KOPT-K1 (cell line): ENCODE data around the gene ZNF700.
"Not testable (repeated sequence)": the region's sequence is repeated elsewhere in the genome, so short reads cannot be mapped to it uniquely, and the experiment has no call there.

ENCODE experiments used
- H3K27ac ChIP-seq: fragments of 200-600 bp; sonication (generic); 2 replicates; pipeline ENCODE4 v1.5.1; 2016; ENCODE audit warnings: antibody characterized with exemption, mild to moderate bottlenecking, low read depth, low read length; ENCODE audit not compliant: poor library complexity, severe bottlenecking
- H3K36me3 ChIP-seq: fragments of 200-600 bp; sonication (generic); 2 replicates; pipeline ENCODE4 v1.5.1; 2017; ENCODE audit warnings: antibody characterized with exemption, mild to moderate bottlenecking, low read length, moderate library complexity; ENCODE audit not compliant: insufficient read depth
- H3K9me3 ChIP-seq: fragments of 200-600 bp; sonication (generic); 2 replicates; pipeline ENCODE4 v1.5.1; 2017; ENCODE audit warnings: antibody characterized with exemption, low read length, mild to moderate bottlenecking; ENCODE audit not compliant: insufficient read depth, poor library complexity, severe bottlenecking

ZNF700 gene

DNA sequence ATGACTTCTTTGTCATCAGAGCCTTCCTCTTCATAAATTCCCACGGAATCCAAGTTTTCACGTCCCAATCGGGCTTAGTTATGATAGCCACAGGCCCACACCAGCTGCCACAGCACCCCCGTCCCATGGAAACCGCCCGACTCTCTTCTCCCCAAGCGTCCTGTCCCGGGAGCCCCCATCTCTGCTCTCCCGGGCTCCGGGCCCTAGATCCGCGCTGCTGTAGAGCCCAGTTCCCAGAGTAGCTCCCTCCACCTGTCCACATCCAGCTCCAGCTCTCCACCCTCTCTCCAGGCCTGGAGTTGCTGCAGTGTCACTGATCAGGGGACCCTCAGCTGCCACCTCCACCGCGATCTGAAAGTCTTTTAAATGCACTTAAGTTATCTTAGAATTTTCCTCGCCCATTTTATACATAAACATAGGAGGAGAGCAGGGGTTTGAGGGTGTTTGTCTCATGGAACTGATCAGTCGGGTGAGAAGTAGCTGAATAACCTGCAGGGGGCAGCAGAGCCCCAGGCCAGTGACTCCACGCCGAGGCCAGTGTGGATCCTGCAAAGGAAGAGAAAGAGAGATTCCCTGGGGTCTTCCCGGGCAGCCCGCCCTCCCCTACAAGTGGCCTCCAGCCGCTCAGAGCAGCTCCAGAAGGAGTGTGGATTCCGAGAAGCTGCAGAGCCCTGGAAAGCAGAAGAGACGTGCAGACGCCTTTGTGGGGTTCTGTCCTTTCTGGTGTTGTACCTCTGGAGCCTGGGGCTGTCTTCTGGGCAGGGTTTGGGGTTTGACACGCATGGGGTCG, 38.9 kb downstream of the ZNF700 start:
- no peaks in the 10 kb centered on the region for H3K36me3 ChIP-seq
- no peaks in the 10 kb centered on the region for H3K9me3 ChIP-seq
- H3K27ac ChIP-seq, result no peak overlapping the region

DNA sequence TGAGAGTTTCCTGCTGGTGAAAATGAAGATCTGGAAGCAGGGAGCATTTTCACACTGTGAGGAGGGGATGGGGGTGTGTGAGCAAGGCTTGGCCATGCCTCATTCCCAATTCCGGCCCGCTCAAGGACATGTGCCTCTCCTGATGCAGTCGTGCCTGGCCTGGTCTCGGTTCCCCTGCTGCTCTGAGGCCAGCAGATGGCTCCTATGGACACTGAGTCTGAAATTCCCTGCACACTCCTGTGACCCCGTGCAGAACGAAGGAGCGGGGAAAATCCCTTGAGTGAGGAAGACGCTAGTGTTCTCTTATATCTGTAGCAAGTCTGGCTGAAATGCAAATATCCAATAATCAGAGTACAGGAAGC, 39.6 kb downstream of the ZNF700 start:
- Histone ChIP-seq H3K27ac (peak overlapping the region; percentile 68), H3K9me3 (no peaks in the 10 kb centered on the region), H3K36me3 (no peaks in the 10 kb centered on the region)

DNA sequence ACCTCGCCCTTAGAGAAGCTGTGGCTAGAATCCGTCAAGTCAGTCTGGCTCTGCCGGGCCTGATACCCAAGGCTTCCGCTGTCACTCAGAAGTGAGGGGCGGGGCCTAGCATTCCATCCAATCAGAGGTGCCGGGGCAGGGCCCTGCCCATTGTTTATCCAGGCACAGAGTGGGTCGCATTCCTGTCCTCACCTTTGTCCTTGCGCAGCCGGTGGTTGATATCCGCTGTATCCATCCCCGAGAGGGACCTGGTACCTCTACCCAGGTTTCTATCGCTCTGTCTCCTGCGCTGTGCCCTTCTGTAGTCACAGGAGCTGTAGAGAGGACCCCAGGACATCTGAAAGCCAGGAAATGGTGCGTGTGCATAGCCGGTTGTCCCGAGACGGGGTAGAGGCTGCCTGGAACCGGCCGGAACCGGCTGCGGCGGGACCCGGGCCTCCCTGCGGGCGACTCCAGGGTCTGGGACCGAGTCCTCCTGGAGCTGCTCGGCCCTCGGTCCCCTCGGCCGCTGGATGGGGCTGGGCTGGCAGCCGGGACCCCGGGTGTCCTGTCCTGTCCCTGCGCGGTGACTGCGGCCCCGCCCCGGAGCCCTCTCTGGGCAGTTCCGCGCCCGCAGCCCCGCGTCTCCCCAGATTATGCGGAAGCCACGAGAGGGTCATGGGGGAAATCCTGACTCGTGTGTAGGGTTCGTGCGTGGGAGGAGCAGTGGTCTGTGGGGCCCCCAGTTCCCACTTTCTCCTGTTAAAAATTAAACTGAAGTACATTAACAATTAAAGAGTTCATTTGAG, 40.1 kb downstream of the ZNF700 start, which contains the start of gene ZNF763:
TSS of gene ZNF763 (plus strand) at position 183 of the 788 bp plus-strand sequence. CDS start at position 352, 169 bp downstream.
- peak within 1 kb of the TSS; percentile 68 for H3K27ac ChIP-seq
- no peaks in the 10 kb centered on the region for H3K36me3 ChIP-seq
- no peaks in the 10 kb centered on the region for H3K9me3 ChIP-seq

DNA sequence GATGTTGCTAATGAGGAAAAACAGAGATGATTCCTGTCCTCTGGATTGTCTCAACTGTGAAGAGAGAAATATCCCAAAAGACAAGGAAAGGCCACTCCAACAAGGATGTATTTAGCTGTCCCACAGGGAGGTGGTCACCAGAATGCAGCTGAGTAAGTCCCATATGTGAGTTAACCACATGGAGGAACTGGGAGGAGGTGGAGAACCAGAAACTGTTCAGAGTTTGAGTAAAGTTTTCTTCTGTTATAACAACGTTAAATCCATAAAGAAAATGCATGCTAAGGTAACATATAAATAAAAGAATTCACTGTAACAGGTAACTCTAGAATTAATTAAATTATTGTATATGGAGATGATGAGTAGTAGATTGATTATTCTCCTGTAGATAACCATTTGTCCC, 45.3 kb downstream of the ZNF700 start:
- Histone ChIP-seq H3K36me3 (no peaks in the 10 kb centered on the region), H3K27ac (no peak overlapping the region), H3K9me3 (peaks cover 4% of the 10 kb centered on the region)

DNA sequence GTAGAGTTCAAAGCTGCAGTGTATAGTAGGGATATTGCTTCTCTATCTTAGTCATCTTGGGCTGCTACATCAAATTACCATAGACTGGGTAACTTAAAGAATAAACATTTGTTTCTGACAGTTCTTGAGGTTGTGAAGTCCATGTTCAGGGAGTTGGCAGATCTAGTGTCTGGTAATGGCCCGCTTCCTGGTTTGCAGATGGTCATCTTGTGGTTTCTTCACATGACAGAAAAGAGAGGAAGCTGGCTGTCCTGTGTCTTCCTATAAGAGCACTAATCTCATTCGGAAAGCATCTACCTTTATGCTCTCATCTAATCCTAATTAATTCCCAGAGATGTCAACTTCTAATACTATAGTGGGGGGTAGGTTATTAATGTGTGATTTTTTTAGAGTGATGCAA, 46.1 kb downstream of the ZNF700 start:
- no peaks in the 10 kb centered on the region for H3K36me3 ChIP-seq
- peaks cover 10% of the 10 kb centered on the region for H3K9me3 ChIP-seq
- no peak overlapping the region for H3K27ac ChIP-seq

DNA sequence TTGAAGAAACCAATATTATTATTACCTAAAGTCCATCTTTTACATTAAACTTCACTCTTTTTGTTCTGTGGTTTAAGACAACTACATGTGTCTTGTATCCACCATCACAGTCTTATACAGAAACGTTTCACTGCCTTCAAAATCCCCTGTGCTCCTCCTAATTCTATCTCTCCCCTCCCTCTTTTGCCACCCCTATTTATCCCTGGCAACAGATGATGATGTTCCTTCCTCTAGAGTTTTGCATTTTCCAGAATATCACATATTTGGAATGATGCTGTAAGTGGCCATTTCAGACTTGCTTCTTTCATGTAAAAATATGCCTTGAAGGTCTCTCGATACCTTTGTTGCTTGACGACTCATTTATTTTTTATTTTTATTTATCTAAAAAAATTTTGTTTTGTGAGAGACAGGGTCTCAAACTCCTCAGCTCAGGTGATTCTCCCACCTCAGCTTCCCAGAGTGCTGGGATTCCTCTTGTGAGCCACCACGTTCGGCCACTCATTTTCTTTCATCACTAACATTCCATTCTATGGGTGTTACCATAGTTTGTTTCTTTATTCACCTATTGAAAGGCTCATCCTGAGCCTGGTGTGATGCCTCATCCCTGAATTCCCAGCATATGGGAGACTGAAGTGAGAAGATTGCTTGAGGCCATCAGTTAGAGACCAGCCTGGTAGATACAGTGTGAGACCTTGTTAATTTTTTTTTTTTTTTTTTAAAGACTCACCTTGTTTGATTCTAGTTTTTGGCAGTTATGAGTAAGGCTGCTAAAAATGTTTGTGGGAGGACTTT, 48.3 kb downstream of the ZNF700 start:
- H3K9me3 ChIP-seq, result peaks cover 30% of the 10 kb centered on the region
- no peaks in the 10 kb centered on the region; the same call in 1 of the 2 replicates for H3K36me3 ChIP-seq
- H3K27ac ChIP-seq, result no peak overlapping the region

DNA sequence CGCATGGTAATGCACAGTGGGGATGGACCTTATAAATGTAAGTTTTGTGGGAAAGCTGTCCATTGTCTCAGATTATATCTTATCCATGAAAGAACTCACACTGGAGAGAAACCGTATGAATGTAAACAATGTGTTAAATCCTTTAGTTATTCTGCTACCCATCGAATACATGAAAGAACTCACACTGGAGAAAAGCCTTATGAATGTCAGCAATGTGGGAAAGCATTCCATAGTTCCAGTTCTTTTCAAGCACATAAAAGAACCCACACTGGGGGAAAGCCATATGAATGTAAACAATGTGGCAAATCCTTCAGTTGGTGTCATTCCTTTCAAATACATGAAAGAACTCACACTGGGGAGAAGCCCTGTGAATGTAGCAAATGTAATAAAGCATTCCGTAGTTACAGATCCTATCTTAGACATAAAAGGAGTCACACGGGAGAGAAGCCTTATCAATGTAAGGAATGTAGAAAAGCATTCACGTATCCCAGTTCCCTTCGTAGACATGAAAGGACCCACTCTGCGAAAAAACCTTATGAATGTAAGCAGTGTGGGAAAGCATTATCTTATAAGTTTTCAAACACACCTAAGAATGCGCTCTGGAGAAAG, 53.7 kb downstream of the ZNF700 start:
- peaks cover 11% of the 10 kb centered on the region; the same call in 1 of the 2 replicates for H3K36me3 ChIP-seq
- no peak overlapping the region for H3K27ac ChIP-seq
- H3K9me3 ChIP-seq, result peaks cover 82% of the 10 kb centered on the region

DNA sequence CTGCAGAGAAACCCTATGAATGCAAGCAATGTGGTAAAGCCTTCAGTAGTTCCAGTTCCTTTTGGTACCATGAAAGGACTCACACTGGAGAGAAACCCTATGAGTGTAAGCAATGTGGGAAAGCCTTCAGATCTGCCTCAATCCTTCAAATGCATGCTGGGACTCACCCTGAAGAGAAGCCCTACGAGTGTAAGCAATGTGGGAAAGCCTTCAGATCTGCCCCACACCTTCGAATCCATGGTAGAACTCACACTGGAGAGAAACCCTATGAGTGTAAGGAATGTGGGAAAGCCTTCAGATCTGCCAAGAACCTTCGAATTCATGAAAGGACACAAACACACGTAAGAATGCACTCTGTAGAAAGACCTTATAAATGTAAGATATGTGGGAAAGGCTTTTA, 54.6 kb downstream of the ZNF700 start:
- no peak overlapping the region for H3K27ac ChIP-seq
- peaks cover 87% of the 10 kb centered on the region for H3K9me3 ChIP-seq
- H3K36me3 ChIP-seq, result peaks cover 11% of the 10 kb centered on the region; the same call in 1 of the 2 replicates

DNA sequence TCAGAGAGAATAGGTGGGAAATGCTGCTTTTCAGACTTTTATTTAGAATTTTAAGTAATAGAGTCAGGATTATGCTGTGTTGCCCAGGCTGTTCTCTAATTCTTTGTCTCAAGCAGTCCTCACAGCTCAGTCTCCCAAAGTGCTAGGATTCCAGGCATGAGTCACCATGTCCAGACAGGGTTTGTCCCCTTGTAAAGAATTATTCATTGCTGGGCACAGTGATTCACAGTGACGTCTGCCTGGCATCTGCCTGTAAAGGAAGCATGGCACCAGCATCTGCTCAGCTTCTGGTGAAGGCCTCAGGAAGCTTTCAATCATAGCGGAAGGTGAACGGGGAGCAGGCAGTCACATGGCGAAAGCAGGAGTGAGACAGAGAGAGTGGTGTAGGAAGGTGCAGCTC, 57.6 kb downstream of the ZNF700 start:
- Histone ChIP-seq H3K9me3 (peaks cover 69% of the 10 kb centered on the region), H3K27ac (no peak overlapping the region), H3K36me3 (peaks cover 11% of the 10 kb centered on the region; the same call in 1 of the 2 replicates)

DNA sequence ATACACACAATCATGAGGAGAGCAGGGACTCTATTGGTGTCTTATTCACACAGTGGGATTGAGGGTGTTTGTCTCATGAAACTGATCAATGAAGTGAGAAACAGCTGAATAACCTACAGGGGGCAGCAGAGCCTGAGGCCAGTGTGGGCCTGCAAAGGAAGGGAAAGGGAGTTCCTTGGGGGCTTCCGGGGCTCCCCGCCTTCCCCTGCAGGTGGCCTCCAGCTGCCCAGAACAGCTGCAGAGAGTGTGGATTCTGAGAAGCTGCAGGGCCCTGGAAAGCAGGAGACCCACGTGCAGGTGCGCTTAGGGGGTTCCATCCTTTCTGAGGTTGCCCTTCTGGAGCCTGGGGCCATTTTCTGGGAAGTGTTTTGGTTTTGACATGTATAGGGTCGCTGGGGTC, 60.1 kb downstream of the ZNF700 start:
- peaks cover 45% of the 10 kb centered on the region for H3K9me3 ChIP-seq
- no peak overlapping the region for H3K27ac ChIP-seq
- peaks cover 8% of the 10 kb centered on the region; the same call in 1 of the 2 replicates for H3K36me3 ChIP-seq

DNA sequence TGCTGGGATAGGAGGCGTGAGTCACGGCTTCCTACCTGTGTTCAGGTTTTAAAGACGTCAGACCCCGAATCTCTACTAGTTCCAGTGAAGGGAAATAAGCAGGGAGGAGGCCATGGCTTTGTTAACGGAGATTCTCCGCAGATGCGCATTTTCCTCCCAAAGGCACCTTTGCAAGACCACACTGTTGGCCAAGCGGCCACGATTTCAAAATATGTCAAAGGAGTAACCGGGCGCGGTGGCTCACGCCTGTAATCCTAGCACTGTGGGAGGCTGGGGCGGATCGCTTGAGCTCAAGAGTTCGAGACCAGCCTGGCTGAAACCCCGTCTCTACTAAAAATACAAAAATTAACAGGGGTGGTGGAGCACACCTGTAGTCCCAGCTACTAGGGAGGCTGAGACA, 61.8 kb downstream of the ZNF700 start:
- Histone ChIP-seq H3K9me3 (peaks cover 27% of the 10 kb centered on the region), H3K27ac (no peak overlapping the region), H3K36me3 (peaks cover 17% of the 10 kb centered on the region)

DNA sequence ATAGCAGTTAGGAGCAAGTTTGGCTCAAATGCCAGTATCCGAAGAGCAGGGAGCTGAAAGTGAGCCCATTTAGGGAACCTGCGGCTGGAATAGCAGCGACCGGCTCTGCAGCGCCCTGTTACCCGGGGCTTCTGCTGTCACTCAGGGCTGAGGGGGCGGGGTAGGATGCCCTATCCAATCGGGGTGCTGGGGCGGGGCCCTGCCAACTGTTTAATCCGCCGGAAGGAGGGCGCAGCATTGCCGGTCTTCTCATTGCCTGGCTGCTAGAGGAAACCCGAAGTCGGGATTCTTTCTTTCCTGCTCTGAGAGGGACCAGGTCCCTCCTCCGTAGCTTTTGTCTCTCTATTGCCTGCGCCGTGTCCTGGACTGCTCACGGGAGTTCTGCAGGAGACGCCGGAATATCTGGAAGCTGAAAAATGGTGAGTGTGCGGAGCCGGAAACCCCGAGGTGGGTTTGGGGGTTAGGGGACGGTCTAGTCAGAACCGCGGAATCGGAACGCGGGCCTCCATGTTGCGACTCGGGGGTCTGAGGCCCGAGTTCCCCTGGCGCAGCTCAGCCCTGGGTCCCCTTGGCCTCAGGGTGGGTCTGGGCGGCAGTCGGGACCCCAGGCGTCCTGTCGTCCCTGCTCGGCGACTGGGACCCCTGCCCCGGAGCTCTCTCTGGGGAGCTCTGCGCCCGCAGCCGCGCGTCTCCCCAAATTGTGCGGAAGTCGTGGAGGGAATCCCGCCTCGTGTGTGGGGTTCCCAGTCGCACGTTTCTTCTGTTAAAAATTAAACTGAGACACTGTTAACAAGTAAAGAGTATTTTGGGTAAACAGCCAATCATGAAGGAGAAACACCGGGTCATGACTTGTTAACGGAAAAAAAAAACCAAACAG, 62.7 kb downstream of the ZNF700 start:
- Histone ChIP-seq H3K27ac (peak overlapping the region; percentile 89), H3K36me3 (peaks cover 21% of the 10 kb centered on the region), H3K9me3 (peaks cover 18% of the 10 kb centered on the region)

DNA sequence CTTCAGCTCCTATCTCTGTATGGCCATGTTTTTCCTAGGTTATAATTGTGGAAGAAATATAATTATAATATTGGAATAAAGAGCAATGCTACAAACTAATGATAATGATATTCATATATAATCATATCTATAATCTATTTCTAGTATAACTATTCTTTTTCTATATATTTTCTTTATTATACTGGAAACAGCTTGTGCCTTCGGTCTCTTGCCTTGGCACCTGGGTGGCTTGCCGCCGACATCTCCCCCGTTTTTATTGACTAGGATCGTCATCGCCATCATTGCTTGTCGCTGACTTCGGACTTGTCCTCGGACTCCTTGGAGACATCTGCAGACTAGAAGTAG, 64.2 kb downstream of the ZNF700 start:
- Histone ChIP-seq H3K27ac (peak overlapping the region; percentile 89), H3K9me3 (peaks cover 17% of the 10 kb centered on the region), H3K36me3 (peaks cover 32% of the 10 kb centered on the region)

DNA sequence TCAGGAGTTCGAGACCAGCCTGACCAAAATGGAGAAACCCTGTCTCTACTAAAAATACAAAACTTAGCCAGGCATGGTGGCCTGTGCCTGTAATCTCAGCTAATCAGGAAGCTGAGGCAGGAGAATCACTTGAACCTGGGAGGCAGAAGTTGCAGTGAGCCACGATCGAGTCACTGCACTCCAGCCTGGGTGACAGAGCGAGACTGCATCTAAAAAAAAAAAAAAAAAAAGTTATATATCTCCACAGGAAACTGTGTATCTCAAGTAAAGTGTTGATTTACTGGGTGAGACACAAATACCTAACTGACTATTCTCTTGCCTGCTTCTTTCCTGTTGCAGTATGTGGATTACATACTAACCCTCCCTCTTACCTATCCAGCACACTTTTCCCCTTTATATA, 67.0 kb downstream of the ZNF700 start:
- not testable (repeated sequence) for H3K27ac ChIP-seq
- peaks cover 35% of the 10 kb centered on the region for H3K9me3 ChIP-seq
- peaks cover 52% of the 10 kb centered on the region for H3K36me3 ChIP-seq
